Measurements from ENCODE around the gene PNMA8B. TPM values are rescaled to one million over a fixed set of nuclear protein-coding genes. Genes with fewer than 3 reads are reported as not detected.

The PNMA8B gene
- total RNA-seq, 1 experiment from 2014 or later: 1.5 TPM

DNA sequence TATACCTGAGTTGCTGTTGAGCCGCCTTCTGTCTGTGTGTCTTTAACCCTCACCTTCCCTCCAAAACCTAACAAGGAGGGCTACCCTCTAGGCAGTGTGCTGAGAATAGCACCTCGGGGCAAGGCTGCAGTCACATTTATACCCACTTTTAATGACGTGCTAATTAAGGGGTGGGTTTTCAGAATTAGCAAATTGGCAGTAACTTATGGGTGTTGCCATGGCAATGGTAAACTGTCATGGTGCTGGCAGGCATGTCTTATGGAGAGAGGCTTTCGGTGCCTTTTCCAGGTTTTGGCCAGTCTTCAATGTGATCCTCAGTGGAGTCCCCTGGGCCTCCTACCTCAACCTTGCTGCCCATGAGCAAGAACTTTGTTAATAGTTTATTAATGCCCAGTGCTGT, 23.1 kb downstream of the PNMA8B start:
- no peak overlapping the region for H3K9ac ChIP-seq (ENCODE audit: extremely low read depth, insufficient read length, low read length)
- no peak overlapping the region for H3K27ac ChIP-seq (ENCODE audit: insufficient read length, low read depth, low read length)
- no peak overlapping the region for H4K5ac ChIP-seq (ENCODE audit: insufficient read length, low read depth, low read length)
- H3K27me3 Mint-ChIP-seq (ENCODE audit: low read depth): peaks cover 12% of the 10 kb centered on the region
- H2BK12ac ChIP-seq (ENCODE audit: insufficient read length, low read depth, low read length): no peak overlapping the region
- H3K4me1 Mint-ChIP-seq: peaks cover 3 to 13% of the 10 kb centered on the region in 2 experiments; a peak in 3 of 4 replicates
- no peaks in the 10 kb centered on the region for H3K9me3 ChIP-seq (ENCODE audit: control insufficient read depth, low read depth, low read length)
- H2AK5ac ChIP-seq (ENCODE audit: insufficient read length, low read length): no peak overlapping the region
- H2BK20ac ChIP-seq (ENCODE audit: low read depth, low read length, poor library complexity, severe bottlenecking): no peak overlapping the region
- no peak overlapping the region for H4K91ac ChIP-seq (ENCODE audit: insufficient read length, low read depth, low read length)
- H3K9me3 Mint-ChIP-seq: no peaks in the 10 kb centered on the region
- H3K4me2 ChIP-seq (ENCODE audit: insufficient read depth, insufficient read length, low read length): no peak overlapping the region
- no peak overlapping the region for H3K14ac ChIP-seq (ENCODE audit: insufficient read depth, low read length)
- H3K23ac ChIP-seq (ENCODE audit: insufficient read length, low read depth, low read length): no peak overlapping the region
- DNase-seq: no peak
- H3K79me1 ChIP-seq (ENCODE audit: insufficient read depth, low read depth, low read length, poor library complexity, severe bottlenecking): peaks cover 5% of the 10 kb centered on the region
- H3T11ph ChIP-seq (ENCODE audit: low read length): no peak overlapping the region
- H2AFZ ChIP-seq (ENCODE audit: low read length): no peak overlapping the region
- H4K8ac ChIP-seq (replicated peaks; ENCODE audit: insufficient read length, low read depth, low read length): no peak overlapping the region
- no peak overlapping the region for H3K18ac ChIP-seq (ENCODE audit: insufficient read length, low read depth, low read length)
- H2BK15ac ChIP-seq (ENCODE audit: low read depth, low read length): no peak overlapping the region
- TF ChIP-seq, protein P1, sequence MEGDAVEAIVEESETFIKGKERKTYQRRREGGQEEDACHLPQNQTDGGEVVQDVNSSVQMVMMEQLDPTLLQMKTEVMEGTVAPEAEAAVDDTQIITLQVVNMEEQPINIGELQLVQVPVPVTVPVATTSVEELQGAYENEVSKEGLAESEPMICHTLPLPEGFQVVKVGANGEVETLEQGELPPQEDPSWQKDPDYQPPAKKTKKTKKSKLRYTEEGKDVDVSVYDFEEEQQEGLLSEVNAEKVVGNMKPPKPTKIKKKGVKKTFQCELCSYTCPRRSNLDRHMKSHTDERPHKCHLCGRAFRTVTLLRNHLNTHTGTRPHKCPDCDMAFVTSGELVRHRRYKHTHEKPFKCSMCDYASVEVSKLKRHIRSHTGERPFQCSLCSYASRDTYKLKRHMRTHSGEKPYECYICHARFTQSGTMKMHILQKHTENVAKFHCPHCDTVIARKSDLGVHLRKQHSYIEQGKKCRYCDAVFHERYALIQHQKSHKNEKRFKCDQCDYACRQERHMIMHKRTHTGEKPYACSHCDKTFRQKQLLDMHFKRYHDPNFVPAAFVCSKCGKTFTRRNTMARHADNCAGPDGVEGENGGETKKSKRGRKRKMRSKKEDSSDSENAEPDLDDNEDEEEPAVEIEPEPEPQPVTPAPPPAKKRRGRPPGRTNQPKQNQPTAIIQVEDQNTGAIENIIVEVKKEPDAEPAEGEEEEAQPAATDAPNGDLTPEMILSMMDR (conservative IDR thresholded peaks at IDR 0.05): no peak
- no peaks in the 10 kb centered on the region for H4K20me1 ChIP-seq (ENCODE audit: control insufficient read depth, insufficient read depth, insufficient read length)
- peaks cover 6% of the 10 kb centered on the region for H3K23me2 ChIP-seq (ENCODE audit: insufficient read length, low read depth, low read length, poor library complexity, severe bottlenecking)
- no peaks in the 10 kb centered on the region for H3K27me3 ChIP-seq (ENCODE audit: insufficient read depth, low read length)
- no peak overlapping the region for H3K4me3 Mint-ChIP-seq
- no peak overlapping the region for H2BK120ac ChIP-seq (ENCODE audit: low read depth, low read length, poor library complexity, severe bottlenecking)
- H2BK5ac ChIP-seq (ENCODE audit: insufficient read length, low read length): no peak overlapping the region
- H3K27ac Mint-ChIP-seq: no peak overlapping the region
- WGBS (ENCODE audit: extremely low coverage, insufficient read length, low lambda C conversion rate): no CpG with 5 or more reads among the region's 4 CpGs
- no peaks in the 10 kb centered on the region for H3K4me1 ChIP-seq (ENCODE audit: insufficient read depth, low read length)
- no peaks in the 10 kb centered on the region for H3K79me2 ChIP-seq (ENCODE audit: insufficient read depth, low read length)
- peaks cover 20 to 28% (median 26%) of the 10 kb centered on the region in 3 experiments for H3K36me3 Mint-ChIP-seq (ENCODE audit: insufficient read depth in 1 of 3, low read depth in 3 of 3)
- H3K56ac ChIP-seq (ENCODE audit: insufficient read length, low read depth, low read length): no peak overlapping the region
- no peak overlapping the region for H3K4ac ChIP-seq (ENCODE audit: low read depth, low read length)
